CD14-positive monocyte (primary cell): Measurements from ENCODE around the gene DACT2. TPM values are rescaled to one million over a fixed set of nuclear protein-coding genes. Genes with fewer than 3 reads are reported as not detected.

Experiments used
- DNase-seq, 3 donors: peaks; one replicate each; pipeline ENCODE4 v3.0.0-alpha.2; 2011 to 2022
- H2AFZ ChIP-seq: 2 replicates; pipeline ENCODE4 v1.6.0; 2012; ENCODE audit warnings: mild to moderate bottlenecking, low read depth, low read length, inconsistent platforms; ENCODE audit not compliant: insufficient read depth, poor library complexity, severe bottlenecking
- H3K27ac ChIP-seq, 2 donors: 1 replicate in 1 of 2; 2 replicates in 1 of 2; pipeline ENCODE4 v1.5.1; 2012 to 2013; ENCODE audit warnings: low read length in 2 of 2, control low read depth in 1 of 2, inconsistent platforms in 1 of 2, low read depth in 1 of 2, mild to moderate bottlenecking in 1 of 2
- H3K27me3 ChIP-seq, 2 donors: one replicate each; pipeline versions ENCODE4 v1.6.0 to v1.6.1; 2011 to 2013; ENCODE audit warnings: low read length in 2 of 2; ENCODE audit not compliant: control insufficient read depth in 2 of 2, insufficient read depth in 2 of 2
- H3K36me3 ChIP-seq, 2 donors: replicated peaks in 1 of 2; 1 replicate in 1 of 2; 2 replicates in 1 of 2; pipeline versions ENCODE4 v1.5.1 to v1.6.1; 2012 to 2013; ENCODE audit warnings: low read length in 2 of 2, control low read depth in 1 of 2, inconsistent platforms in 1 of 2, mild to moderate bottlenecking in 1 of 2; ENCODE audit not compliant: insufficient read depth in 2 of 2, control insufficient read depth in 1 of 2
- H3K4me1 ChIP-seq, 2 donors: 1 replicate in 1 of 2; 2 replicates in 1 of 2; pipeline versions ENCODE4 v1.5.1 to v1.6.1; 2012 to 2013; ENCODE audit warnings: low read length in 2 of 2, control low read depth in 1 of 2, inconsistent platforms in 1 of 2, mild to moderate bottlenecking in 1 of 2, moderate library complexity in 1 of 2; ENCODE audit not compliant: insufficient read depth in 2 of 2, control insufficient read depth in 1 of 2
- H3K4me2 ChIP-seq: replicated peaks from 2 replicates; pipeline ENCODE3; 2012; ENCODE audit warnings: low read length, moderate library complexity, mild to moderate bottlenecking; ENCODE audit not compliant: poor library complexity, severe bottlenecking; ENCODE audit errors: extremely low read depth
- H3K4me3 ChIP-seq, 3 experiments: fragments of 200-600 bp in 1 of 3; sonication (generic) in 1 of 3; replicated peaks in 1 of 3; 1 replicate in 2 of 3; 2 replicates in 1 of 3; pipeline ENCODE4 v1.5.1; 2011 to 2013; ENCODE audit warnings: low read length in 3 of 3, mild to moderate bottlenecking in 3 of 3, control low read depth in 2 of 3, low read depth in 2 of 3, inconsistent platforms in 1 of 3, moderate library complexity in 1 of 3
- H3K79me2 ChIP-seq: 2 replicates; pipeline ENCODE4 v1.6.0; 2012; ENCODE audit warnings: mild to moderate bottlenecking, control low read depth, inconsistent platforms, low read length, moderate library complexity; ENCODE audit not compliant: insufficient read depth
- H3K9ac ChIP-seq: 2 replicates; pipeline ENCODE4 v1.6.0; 2017; ENCODE audit warnings: low read length, mild to moderate bottlenecking; ENCODE audit not compliant: insufficient read depth, poor library complexity, severe bottlenecking
- H3K9me3 ChIP-seq, 2 donors: replicated peaks in 1 of 2; 1 replicate in 1 of 2; 2 replicates in 1 of 2; pipeline versions ENCODE4 v1.5.1 to v1.6.1; 2012 to 2013; ENCODE audit warnings: low read length in 2 of 2, control low read depth in 1 of 2; ENCODE audit not compliant: control insufficient read depth in 1 of 2, insufficient read depth in 1 of 2
- H4K20me1 ChIP-seq: 2 replicates; pipeline ENCODE4 v1.6.0; 2012; ENCODE audit warnings: mild to moderate bottlenecking, low read length, control low read depth, moderate library complexity; ENCODE audit not compliant: insufficient read depth
- H3K27ac Mint-ChIP-seq, 7 donors: one replicate each; pipeline ENCODE4 v1.8.0; 2020; ENCODE audit warnings: mild to moderate bottlenecking in 7 of 7, mixed read lengths in 7 of 7, moderate library complexity in 6 of 7, inconsistent platforms in 2 of 7
- H3K27me3 Mint-ChIP-seq, 3 donors: one replicate each; pipeline ENCODE4 v1.8.0; 2021 to 2022; ENCODE audit warnings: low read depth in 3 of 3, mild to moderate bottlenecking in 3 of 3, mixed read lengths in 3 of 3, moderate library complexity in 3 of 3, inconsistent platforms in 1 of 3
- H3K36me3 Mint-ChIP-seq, 2 donors: one replicate each; pipeline ENCODE4 v1.8.0; 2020; ENCODE audit warnings: mixed read lengths in 2 of 2, inconsistent platforms in 1 of 2, mild to moderate bottlenecking in 1 of 2
- H3K4me1 Mint-ChIP-seq: one replicate; pipeline ENCODE4 v1.8.0; 2020; ENCODE audit warnings: mild to moderate bottlenecking, mixed read lengths
- H3K4me3 Mint-ChIP-seq, 2 donors: one replicate each; pipeline ENCODE4 v1.8.0; 2020; ENCODE audit warnings: mild to moderate bottlenecking in 2 of 2, mixed read lengths in 2 of 2, moderate library complexity in 1 of 2
- H3K9me3 Mint-ChIP-seq, 7 donors: one replicate each; pipeline ENCODE4 v1.8.0; 2020 to 2022; ENCODE audit warnings: mixed read lengths in 7 of 7, mild to moderate bottlenecking in 6 of 7, moderate library complexity in 6 of 7, inconsistent platforms in 2 of 7
- WGBS: methylation state at CpG from one replicate; pipeline ENCODE4 v1.1.5; 2013; ENCODE audit warnings: missing lambda C conversion rate; ENCODE audit not compliant: insufficient coverage; 5-methylcytosine and 5-hydroxymethylcytosine counted together
- intact Hi-C, 2 donors: fragments of 100-400 bp; cut with micrococcal nuclease; formaldehyde crosslinking; loops; one replicate each; pipeline versions ENCODE4 v1.15.0 to v1.15.1; 2023
- polyA plus RNA-seq, 3 donors: library from polyadenylated mRNA; depleted of rRNA in 1 of 3; unstranded in 2 of 3; stranded (reverse) in 1 of 3; fragments of 300-500 nt in 2 of 3; fragments of >200 nt in 1 of 3; fragmentation: Illumina TruSeq in 2 of 3; gene quantifications; 1 replicate in 2 of 3; 2 replicates in 1 of 3; pipeline ENCODE4 v1.2.3, GENCODE V29; 2012 to 2021
- TF ChIP-seq, protein P1 (sequence below): fragments of 200-600 bp; IDR thresholded peaks from one replicate; pipeline ENCODE4 v1.8.0; 2022; ENCODE audit warnings: antibody characterized with exemption, mild to moderate bottlenecking

Gene DACT2
- polyA plus RNA-seq, 3 donors, result not detected

GRCh38 chr6:168353041-168353440 is 33.5 kb upstream of the DACT2 start:
- Histone ChIP-seq H3K36me3 (no peaks in the 10 kb centered on the region), H3K4me3 (no peak overlapping the region), H3K27me3 (no peaks in the 10 kb centered on the region), H3K9me3 (no peaks in the 10 kb centered on the region), H3K4me1 (no peaks in the 10 kb centered on the region), H4K20me1 (no peaks in the 10 kb centered on the region), H3K79me2 (no peaks in the 10 kb centered on the region), H3K9ac (no peak overlapping the region), H2AFZ (no peak overlapping the region), H3K4me2 (no peak overlapping the region), H3K27ac (no peak overlapping the region)
- Mint-ChIP-seq H3K27ac (no peak overlapping the region), H3K4me3 (no peak overlapping the region), H3K36me3 (no peaks in the 10 kb centered on the region), H3K27me3 (peaks cover 1 to 2% (median 1%) of the 10 kb centered on the region in 3 donors), H3K9me3 (peaks cover 0 to 4% (median 0%) of the 10 kb centered on the region in 7 donors), H3K4me1 (no peaks in the 10 kb centered on the region)
- DNase-seq, result no peak
- WGBS, result 88% methylated on average over 8 of the region's 9 CpGs
- TF ChIP-seq, protein P1, sequence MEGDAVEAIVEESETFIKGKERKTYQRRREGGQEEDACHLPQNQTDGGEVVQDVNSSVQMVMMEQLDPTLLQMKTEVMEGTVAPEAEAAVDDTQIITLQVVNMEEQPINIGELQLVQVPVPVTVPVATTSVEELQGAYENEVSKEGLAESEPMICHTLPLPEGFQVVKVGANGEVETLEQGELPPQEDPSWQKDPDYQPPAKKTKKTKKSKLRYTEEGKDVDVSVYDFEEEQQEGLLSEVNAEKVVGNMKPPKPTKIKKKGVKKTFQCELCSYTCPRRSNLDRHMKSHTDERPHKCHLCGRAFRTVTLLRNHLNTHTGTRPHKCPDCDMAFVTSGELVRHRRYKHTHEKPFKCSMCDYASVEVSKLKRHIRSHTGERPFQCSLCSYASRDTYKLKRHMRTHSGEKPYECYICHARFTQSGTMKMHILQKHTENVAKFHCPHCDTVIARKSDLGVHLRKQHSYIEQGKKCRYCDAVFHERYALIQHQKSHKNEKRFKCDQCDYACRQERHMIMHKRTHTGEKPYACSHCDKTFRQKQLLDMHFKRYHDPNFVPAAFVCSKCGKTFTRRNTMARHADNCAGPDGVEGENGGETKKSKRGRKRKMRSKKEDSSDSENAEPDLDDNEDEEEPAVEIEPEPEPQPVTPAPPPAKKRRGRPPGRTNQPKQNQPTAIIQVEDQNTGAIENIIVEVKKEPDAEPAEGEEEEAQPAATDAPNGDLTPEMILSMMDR, result no peak
- intact Hi-C loops, result no loop called here

DNA sequence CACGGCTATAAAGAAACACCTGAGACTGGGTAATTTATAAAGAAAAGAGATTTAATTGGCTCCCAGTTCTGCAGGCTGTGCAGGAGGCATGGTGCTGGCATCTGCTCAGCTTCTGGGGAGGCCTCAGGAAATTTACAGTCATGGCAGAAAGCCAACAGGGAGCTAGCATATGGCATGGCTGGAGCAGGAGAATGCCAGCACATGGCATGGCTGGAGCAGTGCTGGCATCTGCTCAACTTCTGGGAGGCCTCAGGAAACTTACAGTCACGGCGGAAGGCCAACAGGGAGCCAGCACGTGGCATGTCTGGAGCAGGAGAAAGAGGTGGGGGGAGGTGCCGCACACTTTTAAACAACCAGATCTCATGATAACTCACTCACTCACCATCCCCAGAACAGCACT is 32.5 kb upstream of the DACT2 start:
- Mint-ChIP-seq H3K4me3 (no peak overlapping the region), H3K36me3 (no peaks in the 10 kb centered on the region), H3K4me1 (no peaks in the 10 kb centered on the region), H3K27ac (peak overlapping the region in 1 of 7 donors; percentile 50), H3K9me3 (peaks cover 0 to 4% (median 0%) of the 10 kb centered on the region in 7 donors), H3K27me3 (peaks cover 2 to 3% (median 2%) of the 10 kb centered on the region in 3 donors)
- H3K27ac ChIP-seq, result no peak overlapping the region
- no peaks in the 10 kb centered on the region for H3K36me3 ChIP-seq
- no peaks in the 10 kb centered on the region for H4K20me1 ChIP-seq
- WGBS, result 100% methylated on average over 1 of the region's 5 CpGs
- TF ChIP-seq, protein P1, result no peak
- H2AFZ ChIP-seq, result no peak overlapping the region
- no peaks in the 10 kb centered on the region for H3K79me2 ChIP-seq
- intact Hi-C loops, result no loop called here
- H3K27me3 ChIP-seq, result no peaks in the 10 kb centered on the region
- no peak for DNase-seq
- H3K4me2 ChIP-seq, result no peak overlapping the region
- no peak overlapping the region for H3K4me3 ChIP-seq
- no peak overlapping the region for H3K9ac ChIP-seq
- no peaks in the 10 kb centered on the region for H3K4me1 ChIP-seq
- H3K9me3 ChIP-seq, result no peaks in the 10 kb centered on the region
